ENCODE measurements around the gene OR13C4.

GRCh38 chr9:104494808-104495207 lies 32.2 kb downstream of the OR13C4 start:
- TF ChIP-seq CTCF (conservative IDR thresholded peaks at IDR 0.05) (0 out of 2 replicates have a peak, but pooled peaks have one; percentile 27), EZH2 (IDR thresholded peaks at IDR 0.05; ENCODE audit: low read depth) (no peak)

Measured in PC-9 (cell line).